Measurements from ENCODE around the gene ENTREP3. TPM values are rescaled to one million over a fixed set of nuclear protein-coding genes. Genes with fewer than 3 reads are reported as not detected.

Gene ENTREP3
- total and polyA plus RNA-seq, 8 donors = 6.7 to 14.4 (median 8.7) TPM

DNA sequence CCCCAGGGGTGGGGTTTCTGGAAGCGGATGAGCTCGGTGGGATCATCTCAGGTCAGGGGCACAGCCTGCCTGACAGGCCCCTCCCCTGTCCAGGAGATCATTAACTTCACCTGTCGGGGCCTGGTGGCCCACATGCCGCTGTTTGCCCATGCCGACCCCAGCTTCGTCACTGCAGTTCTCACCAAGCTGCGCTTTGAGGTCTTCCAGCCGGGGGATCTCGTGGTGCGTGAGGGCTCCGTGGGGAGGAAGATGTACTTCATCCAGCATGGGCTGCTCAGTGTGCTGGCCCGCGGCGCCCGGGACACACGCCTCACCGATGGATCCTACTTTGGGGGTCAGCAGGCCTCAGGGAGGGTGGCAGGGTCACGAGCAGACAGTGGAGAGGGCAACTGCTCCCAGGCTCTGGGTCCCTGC, 30.4 kb upstream of the ENTREP3 start:
- WGBS, 2 donors = 88 to 89% methylated on average over 18 of the region's 18 CpGs
- no peaks in the 10 kb centered on the region for H3K9me3 ChIP-seq
- no peak overlapping the region for H3K27ac ChIP-seq
- TF ChIP-seq, protein P1, sequence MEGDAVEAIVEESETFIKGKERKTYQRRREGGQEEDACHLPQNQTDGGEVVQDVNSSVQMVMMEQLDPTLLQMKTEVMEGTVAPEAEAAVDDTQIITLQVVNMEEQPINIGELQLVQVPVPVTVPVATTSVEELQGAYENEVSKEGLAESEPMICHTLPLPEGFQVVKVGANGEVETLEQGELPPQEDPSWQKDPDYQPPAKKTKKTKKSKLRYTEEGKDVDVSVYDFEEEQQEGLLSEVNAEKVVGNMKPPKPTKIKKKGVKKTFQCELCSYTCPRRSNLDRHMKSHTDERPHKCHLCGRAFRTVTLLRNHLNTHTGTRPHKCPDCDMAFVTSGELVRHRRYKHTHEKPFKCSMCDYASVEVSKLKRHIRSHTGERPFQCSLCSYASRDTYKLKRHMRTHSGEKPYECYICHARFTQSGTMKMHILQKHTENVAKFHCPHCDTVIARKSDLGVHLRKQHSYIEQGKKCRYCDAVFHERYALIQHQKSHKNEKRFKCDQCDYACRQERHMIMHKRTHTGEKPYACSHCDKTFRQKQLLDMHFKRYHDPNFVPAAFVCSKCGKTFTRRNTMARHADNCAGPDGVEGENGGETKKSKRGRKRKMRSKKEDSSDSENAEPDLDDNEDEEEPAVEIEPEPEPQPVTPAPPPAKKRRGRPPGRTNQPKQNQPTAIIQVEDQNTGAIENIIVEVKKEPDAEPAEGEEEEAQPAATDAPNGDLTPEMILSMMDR (IDR thresholded peaks at IDR 0.05) = no peak
- no peaks in the 10 kb centered on the region for H3K27me3 ChIP-seq
- H3K36me3 ChIP-seq = no peaks in the 10 kb centered on the region
- no peaks in the 10 kb centered on the region for H3K4me1 ChIP-seq
- DNase-seq (no peak), FAIRE-seq (no peak), ATAC-seq (no peak)
- intact Hi-C loops (cut with DNase I) = no loop called here
- no peak overlapping the region for H3K4me3 ChIP-seq

DNA sequence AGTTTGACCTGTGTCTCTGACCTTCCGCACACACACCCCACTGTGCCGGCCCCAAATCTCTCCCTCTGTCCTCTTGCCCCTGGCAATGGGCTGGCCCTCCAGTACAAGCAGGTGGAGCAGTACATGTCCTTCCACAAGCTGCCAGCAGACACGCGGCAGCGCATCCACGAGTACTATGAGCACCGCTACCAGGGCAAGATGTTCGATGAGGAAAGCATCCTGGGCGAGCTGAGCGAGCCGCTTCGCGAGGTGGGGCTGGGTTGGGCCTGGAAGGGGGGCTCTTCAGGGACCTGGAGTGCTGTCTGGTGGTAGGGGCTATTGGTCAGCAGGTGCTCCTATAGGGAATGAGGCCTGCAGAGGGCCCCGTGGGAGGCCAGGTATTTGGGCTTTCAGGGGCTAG, 29.8 kb upstream of the ENTREP3 start:
- Histone ChIP-seq H3K9me3 (no peaks in the 10 kb centered on the region), H3K36me3 (no peaks in the 10 kb centered on the region), H3K4me1 (no peaks in the 10 kb centered on the region), H3K4me3 (no peak overlapping the region), H3K27ac (no peak overlapping the region), H3K27me3 (no peaks in the 10 kb centered on the region)
- DNase-seq (no peak), ATAC-seq (no peak), FAIRE-seq (no peak)
- intact Hi-C loops (cut with DNase I) = no loop called here
- WGBS, 2 donors = 88 to 93% methylated on average over 14 of the region's 14 CpGs
- TF ChIP-seq, protein P1 (IDR thresholded peaks at IDR 0.05) = no peak

DNA sequence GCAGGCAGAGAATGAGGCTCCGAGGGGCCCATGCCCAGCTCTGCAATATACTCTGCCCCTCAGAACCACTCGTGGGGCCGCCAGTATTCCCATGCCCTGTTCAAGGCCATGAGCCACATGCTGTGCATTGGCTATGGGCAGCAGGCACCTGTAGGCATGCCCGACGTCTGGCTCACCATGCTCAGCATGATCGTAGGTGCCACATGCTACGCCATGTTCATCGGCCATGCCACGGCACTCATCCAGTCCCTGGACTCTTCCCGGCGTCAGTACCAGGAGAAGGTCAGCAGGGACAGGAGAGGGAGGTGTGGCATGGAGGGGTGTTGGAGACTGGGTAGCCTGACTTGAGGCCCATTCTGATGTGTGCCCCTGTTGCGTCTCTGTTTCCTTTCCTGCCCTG, 29.2 kb upstream of the ENTREP3 start:
- Histone ChIP-seq H3K27ac (no peak overlapping the region), H3K4me3 (no peak overlapping the region), H3K36me3 (no peaks in the 10 kb centered on the region), H3K27me3 (no peaks in the 10 kb centered on the region), H3K4me1 (no peaks in the 10 kb centered on the region), H3K9me3 (no peaks in the 10 kb centered on the region)
- DNase-seq (no peak), ATAC-seq (no peak), FAIRE-seq (no peak)
- intact Hi-C loops (cut with DNase I) = loop anchor here in 1 of 3 donors (5.0 kb wide), 1 partner anchor 38 kb away; the partner anchor contains the start of gene RUSC1
- TF ChIP-seq, protein P1 (IDR thresholded peaks at IDR 0.05) = no peak
- WGBS, 2 donors = 83 to 87% methylated on average over 12 of the region's 12 CpGs

DNA sequence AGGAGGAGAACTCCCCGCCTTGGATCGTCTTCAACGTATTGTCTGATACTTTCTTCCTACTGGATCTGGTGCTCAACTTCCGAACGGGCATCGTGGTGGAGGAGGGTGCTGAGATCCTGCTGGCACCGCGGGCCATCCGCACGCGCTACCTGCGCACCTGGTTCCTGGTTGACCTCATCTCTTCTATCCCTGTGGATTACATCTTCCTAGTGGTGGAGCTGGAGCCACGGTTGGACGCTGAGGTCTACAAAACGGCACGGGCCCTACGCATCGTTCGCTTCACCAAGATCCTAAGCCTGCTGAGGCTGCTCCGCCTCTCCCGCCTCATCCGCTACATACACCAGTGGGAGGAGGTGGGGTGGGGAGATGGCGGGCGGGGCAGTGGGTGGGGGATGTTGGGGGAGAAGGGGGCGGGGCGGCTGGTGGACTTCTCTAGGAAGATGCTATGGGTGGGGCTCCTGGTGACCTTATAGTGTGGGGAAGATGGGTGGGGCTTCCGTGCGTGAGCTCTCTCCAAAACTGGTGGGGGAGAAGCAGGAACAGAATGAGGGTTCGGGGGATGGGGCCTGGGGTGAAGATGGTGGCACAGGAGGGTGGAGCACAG, 27.3 kb upstream of the ENTREP3 start:
- FAIRE-seq = no peak
- H3K4me3 ChIP-seq = no peak overlapping the region
- no peaks in the 10 kb centered on the region for H3K27me3 ChIP-seq
- H3K36me3 ChIP-seq = no peaks in the 10 kb centered on the region
- TF ChIP-seq, protein P1 (IDR thresholded peaks at IDR 0.05) = no peak
- no peak for ATAC-seq
- no peaks in the 10 kb centered on the region for H3K9me3 ChIP-seq
- intact Hi-C loops (cut with DNase I) = loop anchor here in 1 of 3 donors (5.0 kb wide), 1 partner anchor 40 kb away; the partner anchor contains the start of gene RUSC1
- no peak overlapping the region for H3K27ac ChIP-seq
- no peak for DNase-seq
- no peaks in the 10 kb centered on the region for H3K4me1 ChIP-seq
- 94% methylated on average over 28 to 29 of the region's 29 CpGs for WGBS, 2 donors

DNA sequence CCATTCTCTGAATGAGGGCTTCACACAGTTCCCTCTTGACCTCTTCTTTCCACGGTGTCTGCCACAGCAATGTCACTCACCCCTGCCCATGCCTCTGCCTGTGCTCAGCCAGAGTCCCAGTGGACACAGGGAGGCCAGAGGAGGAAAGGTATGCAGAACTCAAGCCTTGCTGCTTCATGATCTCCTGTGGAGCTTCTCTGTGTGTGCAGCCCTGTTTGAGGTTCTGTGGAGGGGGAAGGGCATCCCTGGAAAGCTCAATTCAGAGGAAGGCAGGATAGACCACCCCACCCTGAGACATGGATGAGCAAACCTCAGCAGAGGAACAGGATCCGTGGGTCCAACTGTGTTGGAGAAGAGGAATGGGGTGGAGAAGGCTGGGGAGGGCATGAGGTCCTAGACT, 24.0 kb upstream of the ENTREP3 start:
- Histone ChIP-seq H3K27me3 (no peaks in the 10 kb centered on the region), H3K36me3 (no peaks in the 10 kb centered on the region), H3K27ac (no peak overlapping the region), H3K4me1 (no peaks in the 10 kb centered on the region), H3K9me3 (no peaks in the 10 kb centered on the region), H3K4me3 (no peak overlapping the region)
- FAIRE-seq (no peak), DNase-seq (no peak), ATAC-seq (no peak)
- WGBS, 2 donors = 66 to 77% methylated on average over 2 of the region's 2 CpGs
- intact Hi-C loops (cut with DNase I) = loop anchor here in 1 of 3 donors (5.0 kb wide), 1 partner anchor 33 kb away; no protein-coding TSS in a partner anchor
- TF ChIP-seq, protein P1 (IDR thresholded peaks at IDR 0.05) = no peak

All from pancreas (tissue), 10 donors.